ENCODE data around the gene SRPK2.

- TF ChIP-seq ETV6 (CRISPR knock-in tag; IDR thresholded peaks at IDR 0.05) (no peak), SP1 (CRISPR knock-in tag; conservative IDR thresholded peaks at IDR 0.05) (no peak), CTCF (IDR thresholded peaks at IDR 0.05) (no peak), E2F1 (CRISPR knock-in tag; IDR thresholded peaks at IDR 0.05) (no peak), MAX (CRISPR knock-in tag; IDR thresholded peaks at IDR 0.05) (no peak), ZNF263 (CRISPR knock-in tag; IDR thresholded peaks at IDR 0.05; ENCODE audit: low read depth) (no peak), ZBTB43 (CRISPR knock-in tag; IDR thresholded peaks at IDR 0.05) (no peak), USF2 (CRISPR knock-in tag; IDR thresholded peaks at IDR 0.05) (no peak), FOXJ3 (CRISPR knock-in tag; IDR thresholded peaks at IDR 0.05; ENCODE audit: borderline replicate concordance) (no peak)
Measured at GRCh38 chr7:105227391-105227790, 161.3 kb downstream of the SRPK2 start.
